ENCODE measurements around the gene ZRANB1.

The ZRANB1 gene

GRCh38 chr10:124996854-124997215, 54.9 kb downstream of the ZRANB1 start:
- no peak for DNase-seq

- DNase-seq, result no peak
Observed at GRCh38 chr10:124997306-124997705, 55.4 kb downstream of the ZRANB1 start.

GRCh38 chr10:124997771-124998623, 56.1 kb downstream of the ZRANB1 start:
- DNase-seq, result no peak

- no peak for DNase-seq
Observed at GRCh38 chr10:124998624-124999291, 56.8 kb downstream of the ZRANB1 start.

- DNase-seq, result no peak
Observed at GRCh38 chr10:124999433-125000365, 57.8 kb downstream of the ZRANB1 start.

GRCh38 chr10:125000366-125001312, 58.7 kb downstream of the ZRANB1 start:
- DNase-seq, result no peak

GRCh38 chr10:125001313-125002046, 59.6 kb downstream of the ZRANB1 start:
- DNase-seq, result no peak

GRCh38 chr10:125002047-125002422, 60.1 kb downstream of the ZRANB1 start:
- no peak for DNase-seq

GRCh38 chr10:125002423-125003145, 60.7 kb downstream of the ZRANB1 start:
- DNase-seq, result no peak

GRCh38 chr10:125003146-125003900, 61.4 kb downstream of the ZRANB1 start:
- DNase-seq, result no peak

GRCh38 chr10:125003901-125004467, 62.1 kb downstream of the ZRANB1 start:
- no peak for DNase-seq

- DNase-seq, result no peak
Observed at GRCh38 chr10:125004571-125005311, 62.8 kb downstream of the ZRANB1 start.

- DNase-seq, result no peak
Observed at GRCh38 chr10:125005312-125006187, 63.6 kb downstream of the ZRANB1 start.

GRCh38 chr10:125006188-125006680, 64.3 kb downstream of the ZRANB1 start:
- DNase-seq, result no peak

GRCh38 chr10:125006921-125007426, 65.1 kb downstream of the ZRANB1 start:
- no peak for DNase-seq

- DNase-seq, result no peak
Observed at GRCh38 chr10:125007436-125007835, 65.5 kb downstream of the ZRANB1 start.

Measured in stimulated activated naive CD4-positive, alpha-beta T cell treated with Interleukin-2 at 50 U/mL for 16 hours (primary cell).